HG02571 (cell line): ENCODE results near the gene PI4K2B.
"Not testable (repeated sequence)": the region's sequence is repeated elsewhere in the genome, so short reads cannot be mapped to it uniquely, and the experiment has no call there.

Experiments
- ATAC-seq: cut with Tn5 transposase; IDR thresholded peaks from one replicate; pipeline ENCODE4 v1.9.1; 2021; ENCODE audit warnings: mild to moderate bottlenecking, moderate library complexity; ENCODE audit not compliant: unreplicated experiment

PI4K2B gene

GRCh38 chr4:25240754-25241210, 6.9 kb downstream of the PI4K2B start:
- not testable (repeated sequence) for ATAC-seq

- not testable (repeated sequence) for ATAC-seq
These were observed 8.4 kb downstream of the PI4K2B start for GRCh38 chr4:25242195-25242594.

GRCh38 chr4:25245181-25245580, 11.3 kb downstream of the PI4K2B start:
- ATAC-seq, result no peak

- ATAC-seq, result no peak
These were observed 13.1 kb downstream of the PI4K2B start for GRCh38 chr4:25246680-25247611.

- not testable (repeated sequence) for ATAC-seq
These were observed 15.0 kb downstream of the PI4K2B start for GRCh38 chr4:25248875-25249274.

- not testable (repeated sequence) for ATAC-seq
These were observed 15.7 kb downstream of the PI4K2B start for GRCh38 chr4:25249494-25249893.

GRCh38 chr4:25252230-25253070, 18.6 kb downstream of the PI4K2B start:
- no peak for ATAC-seq

GRCh38 chr4:25253071-25253445, 19.2 kb downstream of the PI4K2B start:
- no peak for ATAC-seq

GRCh38 chr4:25253786-25254185, 20.0 kb downstream of the PI4K2B start:
- not testable (repeated sequence) for ATAC-seq

GRCh38 chr4:25258980-25259578, 25.2 kb downstream of the PI4K2B start:
- ATAC-seq, result no peak

- no peak for ATAC-seq
These were observed 38.0 kb downstream of the PI4K2B start for GRCh38 chr4:25271866-25272265.

GRCh38 chr4:25280210-25280609, 46.4 kb downstream of the PI4K2B start:
- no peak for ATAC-seq

GRCh38 chr4:25283948-25284347, 50.1 kb downstream of the PI4K2B start:
- no peak for ATAC-seq

- no peak for ATAC-seq
These were observed 50.6 kb downstream of the PI4K2B start for GRCh38 chr4:25284466-25284865.

- ATAC-seq, result no peak
These were observed 56.7 kb downstream of the PI4K2B start for GRCh38 chr4:25290490-25291067.

GRCh38 chr4:25291158-25291733, 57.4 kb downstream of the PI4K2B start:
- no peak for ATAC-seq

GRCh38 chr4:25297528-25298242, 63.9 kb downstream of the PI4K2B start:
- no peak for ATAC-seq

- ATAC-seq, result no peak
These were observed 65.8 kb downstream of the PI4K2B start for GRCh38 chr4:25299476-25300203.

GRCh38 chr4:25301471-25301870, 67.6 kb downstream of the PI4K2B start:
- no peak for ATAC-seq
